ENCODE results near the gene DLGAP1.
"Not testable (repeated sequence)": the region's sequence is repeated elsewhere in the genome, so short reads cannot be mapped to it uniquely, and the experiment has no call there.

DLGAP1 gene

DNA sequence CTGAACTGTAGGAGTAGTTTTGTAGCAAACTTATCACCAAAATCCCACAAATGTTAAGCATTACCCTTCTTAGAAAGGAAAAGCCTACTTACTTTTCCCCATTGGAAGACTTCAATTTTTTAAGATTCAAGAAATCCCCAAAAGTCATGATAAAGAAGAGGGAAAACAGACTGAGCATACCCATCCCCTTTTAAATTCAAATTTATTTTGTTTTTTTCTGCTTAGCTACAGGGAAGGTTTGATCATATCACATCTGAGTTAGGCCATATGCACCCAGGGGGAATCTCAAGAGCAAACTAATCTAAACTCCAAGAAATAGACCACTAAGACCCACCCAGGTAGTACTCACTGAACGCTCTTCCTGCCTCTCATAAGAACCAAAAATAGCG lies 830.6 kb downstream of the DLGAP1 start:
- no peak for TF ChIP-seq POLR2A (IDR thresholded peaks at IDR 0.05; ENCODE audit: low read length)
- TF ChIP-seq GATA1 (IDR thresholded peaks at IDR 0.05; ENCODE audit: low read depth, low read length), result no peak

DNA sequence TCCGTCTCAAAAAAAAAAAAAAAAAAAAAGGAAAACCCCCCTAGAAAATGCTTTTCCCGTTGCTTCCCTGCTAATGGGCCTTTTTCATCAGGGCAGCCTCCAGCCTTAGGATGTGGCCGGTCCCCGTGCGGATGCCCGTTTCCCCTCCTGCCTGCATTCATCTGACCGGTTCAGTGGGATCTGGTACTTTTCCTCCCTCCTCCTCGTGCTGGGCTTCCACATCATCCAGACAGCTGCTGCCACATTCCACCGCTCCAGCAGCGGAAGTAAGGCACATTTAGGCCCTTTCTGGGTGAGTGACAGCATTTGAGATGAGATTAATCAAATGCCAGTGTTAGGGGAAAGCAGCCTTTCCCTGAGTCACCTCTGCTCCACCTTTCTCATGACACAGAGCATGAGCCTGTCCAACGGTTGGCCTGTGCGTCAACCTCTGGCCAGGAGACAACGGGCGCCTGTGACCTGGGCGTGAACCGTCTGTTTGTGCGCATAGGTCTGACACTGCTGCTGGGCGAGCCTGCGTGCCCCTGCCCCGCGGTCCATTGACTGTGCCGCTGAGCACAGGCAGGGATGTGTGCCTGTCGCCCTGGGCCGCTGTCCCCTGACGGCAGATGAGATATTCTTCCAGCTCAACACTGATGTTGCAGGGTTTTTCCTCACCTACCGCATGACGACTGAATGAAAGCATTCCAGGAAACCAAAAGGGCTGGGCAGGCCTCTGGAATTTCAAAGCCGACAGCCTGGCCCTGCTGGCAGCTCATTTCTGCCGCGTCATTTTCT lies 831.1 kb downstream of the DLGAP1 start:
- peak; percentile 95 to 97 for DNase-seq

More for the DNA sequence above, 830.6 kb downstream of the DLGAP1 start:
- no peak for DNase-seq

DNA sequence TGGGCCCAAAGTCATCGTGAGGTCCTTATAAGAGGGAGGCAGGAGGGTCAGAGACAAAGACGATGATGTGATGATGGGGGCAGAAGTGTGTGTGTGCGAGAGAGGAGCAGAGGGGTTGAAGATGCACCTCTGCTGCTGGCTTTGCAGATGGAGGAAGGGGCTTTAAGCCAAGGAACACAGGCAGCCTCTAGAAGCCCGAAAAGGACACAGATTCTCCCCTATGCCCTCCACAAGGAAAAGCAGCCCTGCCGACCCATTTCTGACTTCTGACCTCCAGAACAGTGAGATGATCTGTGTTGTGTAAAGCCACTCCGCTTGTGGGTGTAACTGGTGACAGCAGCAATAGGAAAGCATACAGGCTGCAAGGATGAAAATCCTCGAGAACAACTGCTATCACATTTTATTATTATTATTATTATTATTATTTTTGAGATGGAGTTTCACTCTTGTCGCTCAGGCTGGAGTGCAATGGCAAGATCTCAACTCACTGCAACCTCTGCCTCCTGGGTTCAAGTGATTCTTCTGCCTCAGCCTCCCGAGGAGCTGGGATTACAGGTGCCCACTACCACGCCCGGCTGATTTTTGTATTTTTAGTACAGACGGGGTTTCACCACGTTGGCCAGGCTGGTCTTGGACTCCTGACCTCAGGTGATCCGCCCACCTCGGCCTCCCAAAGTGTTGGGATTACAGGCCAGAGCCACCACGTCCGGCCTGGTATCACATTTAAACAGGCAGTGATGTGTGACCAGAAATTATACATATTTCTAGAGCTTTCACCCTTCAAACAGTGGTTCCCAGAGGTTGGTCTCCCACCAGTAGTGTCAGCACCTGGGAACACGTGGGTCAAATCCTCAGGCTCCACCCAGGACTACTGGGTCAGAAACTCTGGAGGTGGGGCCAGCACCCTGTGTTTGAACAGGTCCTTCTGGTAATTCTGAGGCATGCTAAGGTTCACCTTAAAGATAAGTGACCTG lies 834.7 kb downstream of the DLGAP1 start:
- DNase-seq, result no peak
- TF ChIP-seq GATA1 (IDR thresholded peaks at IDR 0.05; ENCODE audit: low read depth, low read length) (no peak), POLR2A (IDR thresholded peaks at IDR 0.05; ENCODE audit: low read length) (no peak)

More for the DNA sequence above, 831.1 kb downstream of the DLGAP1 start:
- peak; percentile 98 for TF ChIP-seq POLR2A (IDR thresholded peaks at IDR 0.05; ENCODE audit: low read length)
- TF ChIP-seq GATA1 (IDR thresholded peaks at IDR 0.05; ENCODE audit: low read depth, low read length), result no peak

DNA sequence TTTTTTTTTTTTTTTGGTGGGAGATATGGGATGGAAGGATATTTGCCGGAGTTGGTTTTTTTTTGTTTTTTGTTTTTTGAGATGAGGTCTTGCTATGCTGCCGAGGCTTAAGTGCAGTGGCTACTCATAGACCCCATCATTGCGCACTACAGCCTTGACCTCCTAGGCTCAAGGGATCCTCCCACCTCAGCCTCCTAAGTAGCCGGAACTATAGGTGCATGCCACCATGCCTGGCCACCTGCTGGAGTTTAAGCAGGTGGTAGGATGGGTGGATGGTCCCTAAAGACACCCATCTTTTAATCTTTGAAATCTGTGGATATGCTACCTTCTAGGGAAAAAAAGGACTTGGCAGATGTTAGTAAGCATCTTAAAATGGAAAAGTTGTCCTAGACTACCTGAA lies 835.4 kb downstream of the DLGAP1 start:
- no peak for DNase-seq
- TF ChIP-seq POLR2A (IDR thresholded peaks at IDR 0.05; ENCODE audit: low read length) (no peak), GATA1 (IDR thresholded peaks at IDR 0.05; ENCODE audit: low read depth, low read length) (no peak)

DNA sequence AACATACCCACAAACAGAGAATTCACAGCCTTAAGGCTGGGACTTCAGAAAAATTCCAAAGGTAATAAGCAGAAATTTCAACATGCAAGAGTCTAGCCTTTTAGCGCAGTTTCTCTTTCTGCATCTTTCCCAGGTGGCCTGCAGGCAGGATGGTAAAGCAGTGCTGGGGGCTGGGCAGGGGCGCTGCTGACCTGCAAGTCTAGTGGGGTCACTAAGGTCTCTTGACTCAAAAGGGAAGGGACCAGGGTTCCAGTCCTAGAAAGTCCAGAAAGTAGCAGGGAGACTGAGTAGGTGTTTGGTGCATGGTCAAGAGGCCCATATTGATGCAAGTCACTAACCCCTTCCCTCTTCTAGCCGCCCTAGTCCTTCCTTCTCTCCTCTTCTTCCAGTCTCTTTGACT lies 835.9 kb downstream of the DLGAP1 start:
- DNase-seq, result no peak

DNA sequence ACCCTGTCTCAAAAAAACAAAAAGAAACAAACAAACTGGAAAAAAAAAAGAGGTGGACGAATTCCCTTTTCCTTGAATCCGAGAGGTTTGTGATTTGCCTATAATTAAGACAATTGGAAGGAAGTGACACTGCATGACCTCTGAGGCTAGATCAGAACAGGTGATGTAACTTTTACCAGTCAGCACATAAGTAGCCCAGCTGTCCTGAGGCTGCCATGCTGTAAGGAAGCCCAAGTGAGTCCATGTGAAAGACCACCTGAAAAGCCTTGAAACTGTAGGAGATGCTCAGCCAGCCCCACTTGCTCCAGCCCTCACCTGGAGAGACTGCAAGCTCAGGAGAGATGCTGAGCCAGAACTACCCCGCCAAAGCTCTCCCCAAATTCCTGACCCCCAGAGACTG lies 838.4 kb downstream of the DLGAP1 start:
- TF ChIP-seq GATA1 (IDR thresholded peaks at IDR 0.05; ENCODE audit: low read depth, low read length), result no peak
- TF ChIP-seq POLR2A (IDR thresholded peaks at IDR 0.05; ENCODE audit: low read length), result no peak
- no peak for DNase-seq

More for the DNA sequence above, 835.9 kb downstream of the DLGAP1 start:
- TF ChIP-seq GATA1 (IDR thresholded peaks at IDR 0.05; ENCODE audit: low read depth, low read length) (no peak), POLR2A (IDR thresholded peaks at IDR 0.05; ENCODE audit: low read length) (no peak)

DNA sequence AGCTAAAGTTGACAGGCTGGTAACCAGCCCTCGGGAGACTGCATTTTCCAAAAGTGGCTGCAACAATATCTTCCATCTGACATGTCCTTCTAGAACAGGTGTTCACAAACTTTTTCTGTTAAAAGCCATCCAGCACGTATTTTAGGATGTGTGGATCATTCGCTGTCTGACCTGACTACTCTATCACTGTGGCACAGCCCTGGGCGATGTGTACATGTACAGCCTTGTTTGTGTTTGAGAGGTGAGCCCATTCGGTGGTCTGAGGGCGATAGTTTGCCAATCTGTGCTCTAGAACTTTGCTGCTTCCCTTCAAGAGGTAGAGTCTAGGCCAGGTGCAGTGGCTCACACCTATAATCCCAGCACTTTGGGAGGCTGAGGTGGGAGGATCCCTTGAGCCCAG lies 839.0 kb downstream of the DLGAP1 start:
- DNase-seq, result no peak
- TF ChIP-seq GATA1 (IDR thresholded peaks at IDR 0.05; ENCODE audit: low read depth, low read length) (no peak), POLR2A (IDR thresholded peaks at IDR 0.05; ENCODE audit: low read length) (no peak)

DNA sequence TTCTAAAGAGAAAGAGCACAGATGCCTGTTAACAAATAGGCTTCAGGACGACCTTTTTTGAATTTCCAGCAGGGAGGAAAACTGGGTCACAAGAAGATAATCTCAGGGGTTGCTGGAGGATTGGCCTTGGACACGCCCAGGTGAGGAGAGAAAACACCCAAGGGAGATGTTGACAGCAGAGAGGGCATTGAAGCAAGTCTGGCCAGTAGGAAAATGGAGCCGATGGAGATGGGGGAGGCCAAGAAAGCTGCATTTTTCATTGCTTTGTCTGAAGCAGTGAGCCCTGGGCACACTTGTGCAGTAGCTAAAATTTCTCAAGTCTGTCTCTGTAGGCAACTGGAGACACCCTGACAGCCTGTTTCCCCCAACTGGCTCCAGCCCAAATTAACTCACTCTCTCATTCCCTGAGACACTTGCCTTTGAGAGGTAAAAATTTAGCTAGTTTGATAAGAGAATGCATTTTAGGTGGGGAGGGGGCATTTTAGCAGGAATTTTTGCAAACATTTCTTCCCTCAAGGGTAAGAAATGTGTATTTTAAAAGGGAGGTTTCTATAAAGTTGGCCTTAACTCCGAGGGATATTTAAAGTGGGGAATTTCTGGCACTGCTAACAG lies 839.6 kb downstream of the DLGAP1 start:
- TF ChIP-seq GATA1 (IDR thresholded peaks at IDR 0.05; ENCODE audit: low read depth, low read length), result no peak
- no peak for TF ChIP-seq POLR2A (IDR thresholded peaks at IDR 0.05; ENCODE audit: low read length)
- peak in 1 of 2 experiments; percentile 63 for DNase-seq

DNA sequence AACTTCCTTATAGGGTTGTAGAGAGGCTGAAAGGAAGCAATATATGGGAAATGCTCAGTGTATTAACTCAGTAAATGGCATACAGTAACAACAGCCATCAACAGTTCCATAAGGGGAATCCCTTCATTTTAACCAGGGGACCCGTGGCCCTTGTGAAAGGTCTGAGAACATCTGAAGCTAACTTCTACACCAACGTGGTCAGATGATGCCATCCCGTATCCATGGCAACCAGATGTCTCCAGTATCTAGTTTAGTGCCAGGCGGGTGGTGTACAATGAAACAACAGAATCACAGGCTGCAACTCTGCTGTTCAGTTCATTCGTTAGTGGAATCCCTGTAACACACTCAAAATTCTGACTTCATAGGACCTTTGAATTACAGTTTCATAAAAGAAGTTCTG lies 842.8 kb downstream of the DLGAP1 start:
- DNase-seq, result peak; percentile 55 to 68
- TF ChIP-seq GATA1 (IDR thresholded peaks at IDR 0.05; ENCODE audit: low read depth, low read length) (no peak), POLR2A (IDR thresholded peaks at IDR 0.05; ENCODE audit: low read length) (no peak)

DNA sequence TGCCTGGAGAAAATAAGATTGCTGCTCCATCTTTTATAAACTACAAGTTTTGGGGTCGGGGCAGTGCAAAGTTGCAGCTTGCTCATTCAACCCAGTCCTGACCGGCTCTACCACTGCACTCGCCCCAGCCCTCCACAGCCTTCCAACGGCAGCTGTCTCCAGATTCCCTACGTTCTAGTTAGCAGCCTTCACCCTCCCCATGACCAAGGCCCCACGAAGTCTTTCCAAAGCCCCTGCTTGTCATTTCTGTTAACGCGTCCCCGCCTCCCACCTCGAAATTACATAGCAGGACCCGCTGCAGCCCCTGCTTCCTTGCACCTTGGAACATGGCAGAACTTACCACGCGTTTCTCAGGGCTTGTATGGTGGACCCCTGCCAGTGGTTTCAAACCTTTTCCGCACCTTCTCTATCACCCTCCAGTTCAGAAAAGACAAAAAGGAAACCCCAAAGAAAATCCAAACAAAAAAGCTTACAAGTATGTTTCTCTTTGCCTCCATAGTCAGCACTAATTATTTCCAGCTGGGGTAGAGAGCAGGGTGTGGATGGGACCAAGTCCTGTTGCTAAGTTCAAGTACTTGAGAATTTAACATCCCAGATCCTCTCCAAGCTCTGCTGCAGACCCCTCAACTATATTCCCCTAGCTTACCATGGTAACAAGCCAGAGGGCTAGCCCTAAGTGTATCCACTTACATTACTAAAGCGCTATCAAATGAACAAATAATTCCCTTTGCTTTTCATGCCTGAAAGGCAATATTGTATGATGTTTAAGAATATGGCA lies 843.6 kb downstream of the DLGAP1 start:
- DNase-seq, result no peak
- TF ChIP-seq POLR2A (IDR thresholded peaks at IDR 0.05; ENCODE audit: low read length) (no peak), GATA1 (IDR thresholded peaks at IDR 0.05; ENCODE audit: low read depth, low read length) (no peak)

DNA sequence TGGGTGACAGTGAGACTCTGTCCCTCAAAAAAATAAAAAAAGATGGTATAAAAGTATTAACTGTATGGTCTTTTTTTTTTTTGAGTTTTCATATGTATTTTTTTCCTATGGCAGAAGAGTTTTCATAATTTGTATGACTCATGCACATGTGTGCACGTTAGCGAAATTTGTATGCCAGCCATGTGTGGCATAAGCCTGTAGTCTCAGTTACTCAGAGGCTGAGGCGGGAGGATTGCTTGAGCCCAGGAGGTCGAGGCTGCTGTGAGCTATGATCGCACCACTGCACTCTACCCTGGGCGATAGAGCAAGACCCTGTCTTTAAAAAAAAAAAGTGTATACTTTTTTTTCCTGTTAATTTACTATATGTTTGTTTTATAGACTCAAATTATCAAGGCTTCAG lies 844.3 kb downstream of the DLGAP1 start:
- TF ChIP-seq POLR2A (IDR thresholded peaks at IDR 0.05; ENCODE audit: low read length) (no peak), GATA1 (IDR thresholded peaks at IDR 0.05; ENCODE audit: low read depth, low read length) (no peak)
- DNase-seq, result no peak

DNA sequence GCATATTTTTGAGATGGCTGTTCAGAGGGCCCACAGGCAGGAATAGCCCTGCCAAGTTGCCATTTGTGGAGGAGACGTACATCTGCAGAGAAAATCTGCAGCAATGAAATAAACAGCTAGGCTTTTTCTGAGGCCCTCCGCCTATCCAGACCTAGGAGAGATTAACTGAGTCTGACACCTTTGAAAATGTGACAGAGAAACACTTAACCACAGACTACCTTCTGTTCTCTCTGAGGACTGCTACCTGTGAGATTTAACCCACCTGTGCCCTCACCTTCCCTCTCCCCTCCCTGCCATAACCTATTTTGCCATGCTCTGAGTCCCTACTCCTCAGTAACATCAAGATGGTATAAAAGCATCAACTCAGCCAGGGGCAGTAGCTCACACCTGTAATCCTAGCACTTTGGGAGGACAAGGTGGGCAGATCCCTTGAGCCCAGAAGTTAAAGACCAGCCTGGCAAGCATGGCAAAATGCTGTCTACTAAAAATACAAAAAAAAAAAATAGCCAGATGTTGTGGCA lies 844.9 kb downstream of the DLGAP1 start:
- TF ChIP-seq POLR2A (IDR thresholded peaks at IDR 0.05; ENCODE audit: low read length) (no peak), GATA1 (IDR thresholded peaks at IDR 0.05; ENCODE audit: low read depth, low read length) (no peak)
- no peak for DNase-seq

DNA sequence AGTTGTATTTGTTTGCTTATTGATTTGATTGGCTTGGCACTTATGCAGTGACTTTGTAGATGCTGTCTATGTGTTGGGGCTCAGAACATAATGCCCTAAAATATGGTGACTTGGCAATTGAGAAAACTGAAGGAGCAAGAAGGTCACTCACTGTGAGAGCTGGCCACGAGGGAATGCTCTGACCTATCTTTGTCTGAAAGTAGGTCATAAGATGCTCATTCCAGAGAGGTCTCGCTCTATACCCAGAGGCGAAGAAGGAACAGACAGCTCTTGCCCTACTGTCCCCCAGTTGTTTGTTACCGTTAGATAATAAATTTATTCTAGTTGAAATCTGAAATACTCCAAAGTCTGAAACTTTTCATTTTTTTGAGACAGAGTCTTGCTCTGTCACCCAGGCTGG lies 846.6 kb downstream of the DLGAP1 start:
- TF ChIP-seq GATA1 (IDR thresholded peaks at IDR 0.05; ENCODE audit: low read depth, low read length) (no peak), POLR2A (IDR thresholded peaks at IDR 0.05; ENCODE audit: low read length) (no peak)
- no peak for DNase-seq

DNA sequence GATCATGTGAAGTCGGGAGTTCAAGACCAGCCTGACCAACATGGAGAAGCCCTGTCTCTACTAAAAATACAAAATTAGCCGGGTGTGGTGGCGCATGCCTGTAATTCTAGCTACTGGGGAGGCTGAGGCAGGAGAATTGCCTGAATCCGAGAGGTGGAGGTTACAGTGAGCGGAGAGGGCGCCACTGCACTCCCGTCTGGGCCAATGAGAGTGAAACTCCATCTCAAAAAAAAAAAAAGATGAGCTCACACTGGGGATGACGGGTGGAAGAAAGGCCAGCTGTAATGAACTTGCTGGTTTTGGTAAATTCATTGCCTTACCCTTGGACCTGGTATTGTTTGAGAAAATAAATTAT lies 847.0 kb downstream of the DLGAP1 start:
- DNase-seq, result not testable (repeated sequence)

All from erythroblast (primary cell).